ENCODE results near the gene GIPC2.

DNA sequence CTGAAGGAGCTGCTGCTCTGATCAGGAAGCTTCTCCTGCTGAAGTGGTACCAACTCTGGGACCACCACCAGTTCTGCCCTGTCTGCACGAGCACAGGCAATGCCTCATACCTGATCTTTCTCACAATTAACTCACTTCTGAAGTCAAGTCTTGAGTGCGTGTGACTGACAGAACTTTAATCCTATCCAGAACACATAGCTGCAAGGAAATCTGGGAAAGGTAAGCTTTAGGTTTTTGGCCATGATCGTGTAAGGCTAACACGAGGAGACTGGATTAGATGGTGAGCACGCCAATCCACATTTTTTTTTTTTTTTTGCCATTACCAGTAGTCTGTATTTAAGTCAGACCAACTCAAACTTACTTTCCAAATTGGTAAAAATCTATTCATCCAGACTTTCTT lies 101.3 kb downstream of the GIPC2 start:
- TF ChIP-seq, protein P1, sequence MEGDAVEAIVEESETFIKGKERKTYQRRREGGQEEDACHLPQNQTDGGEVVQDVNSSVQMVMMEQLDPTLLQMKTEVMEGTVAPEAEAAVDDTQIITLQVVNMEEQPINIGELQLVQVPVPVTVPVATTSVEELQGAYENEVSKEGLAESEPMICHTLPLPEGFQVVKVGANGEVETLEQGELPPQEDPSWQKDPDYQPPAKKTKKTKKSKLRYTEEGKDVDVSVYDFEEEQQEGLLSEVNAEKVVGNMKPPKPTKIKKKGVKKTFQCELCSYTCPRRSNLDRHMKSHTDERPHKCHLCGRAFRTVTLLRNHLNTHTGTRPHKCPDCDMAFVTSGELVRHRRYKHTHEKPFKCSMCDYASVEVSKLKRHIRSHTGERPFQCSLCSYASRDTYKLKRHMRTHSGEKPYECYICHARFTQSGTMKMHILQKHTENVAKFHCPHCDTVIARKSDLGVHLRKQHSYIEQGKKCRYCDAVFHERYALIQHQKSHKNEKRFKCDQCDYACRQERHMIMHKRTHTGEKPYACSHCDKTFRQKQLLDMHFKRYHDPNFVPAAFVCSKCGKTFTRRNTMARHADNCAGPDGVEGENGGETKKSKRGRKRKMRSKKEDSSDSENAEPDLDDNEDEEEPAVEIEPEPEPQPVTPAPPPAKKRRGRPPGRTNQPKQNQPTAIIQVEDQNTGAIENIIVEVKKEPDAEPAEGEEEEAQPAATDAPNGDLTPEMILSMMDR (IDR thresholded peaks at IDR 0.05; ENCODE audit: insufficient read depth, low read length): no peak
- TF ChIP-seq GABPA (IDR thresholded peaks at IDR 0.05; ENCODE audit: low read depth): no peak
- no peak for TF ChIP-seq POLR2AphosphoS5 (IDR thresholded peaks at IDR 0.05; ENCODE audit: low read depth)
